PC-9 (cell line): Measurements from ENCODE around the gene DAAM1. TPM values are rescaled to one million over a fixed set of nuclear protein-coding genes. Genes with fewer than 3 reads are reported as not detected.
A peak's percentile ranks its signal among the peaks of the same experiment; 100 is the strongest.

ENCODE experiments used
- BruUV-seq: library from RNA; stranded (reverse); fragments of 400-500 nt; replicated peaks from 2 replicates; lab custom pipeline; 2021; lab: Mats Ljungman, UMichigan
- CTCF ChIA-PET: fragments of 300-600 bp; sonication (Branson Sonifier 250); formaldehyde crosslinking; loops from one replicate; lab custom pipeline; 2022; ENCODE audit warnings: antibody characterized with exemption; lab: Charles Lee
- POLR2A ChIA-PET: fragments of 300-600 bp; sonication (Branson Sonifier 250); formaldehyde crosslinking; loops from one replicate; lab custom pipeline; 2022; ENCODE audit warnings: antibody characterized with exemption; ENCODE audit not compliant: unreplicated experiment; lab: Charles Lee
- DNase-seq, 2 experiments: peaks; one replicate each; pipeline versions ENCODE4 v3.0.0 to v3.0.0-alpha.2; 2015 to 2022; ENCODE audit warnings: mixed read lengths in 1 of 2
- H2AFZ ChIP-seq: fragments of 200-600 bp; sonication (generic); 2 replicates; pipeline ENCODE4 v1.8.1; 2017; ENCODE audit warnings: antibody characterized with exemption
- H3F3A ChIP-seq: fragments of 200-600 bp; sonication (generic); 2 replicates; pipeline ENCODE4 v1.8.1; 2017; ENCODE audit warnings: antibody characterized with exemption, mild to moderate bottlenecking, low read depth; ENCODE audit not compliant: insufficient read depth
- H3K27ac ChIP-seq: fragments of 200-600 bp; sonication (generic); 2 replicates; pipeline ENCODE4 v1.6.1; 2016; ENCODE audit warnings: mixed run types
- H3K27me3 ChIP-seq: fragments of 200-600 bp; sonication (generic); 2 replicates; pipeline ENCODE4 v1.6.1; 2016; ENCODE audit warnings: low read depth, mixed run types; ENCODE audit not compliant: insufficient read depth
- H3K36me3 ChIP-seq: fragments of 200-600 bp; sonication (generic); 2 replicates; pipeline ENCODE4 v1.6.1; 2016; ENCODE audit warnings: low read depth, mixed run types
- H3K4me1 ChIP-seq: fragments of 200-600 bp; sonication (generic); replicated peaks from 2 replicates; pipeline ENCODE4 v1.6.1; 2016; ENCODE audit warnings: mixed run types; ENCODE audit not compliant: insufficient read depth
- H3K4me2 ChIP-seq: fragments of 200-600 bp; sonication (generic); 2 replicates; pipeline ENCODE4 v1.6.1; 2017; ENCODE audit warnings: mixed run types
- H3K4me3 ChIP-seq: fragments of 200-600 bp; sonication (generic); 2 replicates; pipeline ENCODE4 v1.6.1; 2016; ENCODE audit warnings: mixed run types
- H3K79me2 ChIP-seq: fragments of 200-600 bp; sonication (generic); 2 replicates; pipeline ENCODE4 v1.6.1; 2017; ENCODE audit warnings: low read depth, mixed run types
- H3K9me2 ChIP-seq: fragments of 200-600 bp; sonication (generic); 2 replicates; pipeline ENCODE4 v1.8.1; 2017; ENCODE audit warnings: mild to moderate bottlenecking; ENCODE audit not compliant: insufficient read depth
- H3K9me3 ChIP-seq: fragments of 200-600 bp; sonication (generic); 2 replicates; pipeline ENCODE4 v1.8.1; 2016; ENCODE audit warnings: low read depth; ENCODE audit not compliant: insufficient read depth
- H4K20me1 ChIP-seq: fragments of 200-600 bp; sonication (generic); 2 replicates; pipeline ENCODE4 v1.8.1; 2017; ENCODE audit not compliant: insufficient read depth
- CTCF ChIP-seq: fragments of 200-600 bp; sonication (generic); conservative IDR thresholded peaks from 2 replicates; pipeline ENCODE4 v1.6.1; 2017; ENCODE audit warnings: mixed run types, antibody characterized with exemption, mild to moderate bottlenecking, moderate library complexity
- EZH2 ChIP-seq: fragments of 200-600 bp; sonication (generic); IDR thresholded peaks from 2 replicates; pipeline ENCODE4 v1.8.0; 2017; ENCODE audit warnings: antibody characterized with exemption, low read depth
- intact Hi-C: fragments of 100-400 bp; cut with micrococcal nuclease; formaldehyde crosslinking; loops from one replicate; pipeline ENCODE4 v1.10.0; 2022; ENCODE audit not compliant: unreplicated experiment
- total RNA-seq: library from RNA; stranded (reverse); gene quantifications from 2 replicates; pipeline ENCODE4 v1.2.3, GENCODE V29; 2021

DAAM1 gene
- total RNA-seq, 1 experiment from 2014 or later: 70.7 TPM

- Histone ChIP-seq H4K20me1 (no peaks in the 10 kb centered on the region; the same call in 1 of the 2 replicates), H3K4me3 (no peak overlapping the region), H3K36me3 (no peaks in the 10 kb centered on the region), H3K9me2 (no peaks in the 10 kb centered on the region), H2AFZ (no peak overlapping the region), H3K27me3 (no peaks in the 10 kb centered on the region), H3K27ac (no peak overlapping the region), H3K79me2 (peaks cover 24% of the 10 kb centered on the region), H3K4me2 (no peak overlapping the region), H3F3A (peaks cover 9% of the 10 kb centered on the region; the same call in 1 of the 2 replicates), H3K4me1 (peaks cover 20% of the 10 kb centered on the region), H3K9me3 (no peaks in the 10 kb centered on the region)
- CTCF ChIA-PET: no interaction called here
- no peak for TF ChIP-seq EZH2
- no peak for TF ChIP-seq CTCF
- intact Hi-C loops: no loop called here
- DNase-seq: no peak
- POLR2A ChIA-PET: interaction anchor here (0.6 kb wide), 1 partner anchor 307 kb away, joined by 19 read pairs; no protein-coding TSS in a partner anchor
- BruUV-seq: no TSS peak
Observed at GRCh38 chr14:59186306-59186705, 2.2 kb upstream of the DAAM1 start.

GRCh38 chr14:59187118-59187517, 1.3 kb upstream of the DAAM1 start:
- CTCF ChIA-PET: no interaction called here
- H3K4me3 ChIP-seq: peak overlapping the region; percentile 90
- H3K9me2 ChIP-seq: no peaks in the 10 kb centered on the region
- H3F3A ChIP-seq: peaks cover 9% of the 10 kb centered on the region; the same call in 1 of the 2 replicates
- TF ChIP-seq EZH2 (no peak), CTCF (no peak)
- H3K36me3 ChIP-seq: no peaks in the 10 kb centered on the region
- no peaks in the 10 kb centered on the region for H3K9me3 ChIP-seq
- no peaks in the 10 kb centered on the region for H3K27me3 ChIP-seq
- H2AFZ ChIP-seq: peak overlapping the region; percentile 99; the same call in 1 of the 2 replicates
- intact Hi-C loops: no loop called here
- DNase-seq: no peak
- POLR2A ChIA-PET: no interaction called here
- H3K4me1 ChIP-seq: peaks cover 29% of the 10 kb centered on the region
- no TSS peak for BruUV-seq
- no peaks in the 10 kb centered on the region; the same call in 1 of the 2 replicates for H4K20me1 ChIP-seq
- no peak overlapping the region for H3K27ac ChIP-seq
- peaks cover 32% of the 10 kb centered on the region for H3K79me2 ChIP-seq
- H3K4me2 ChIP-seq: peak overlapping the region; percentile 92

GRCh38 chr14:59187802-59188460, 536 bp upstream of the DAAM1 start:
- H3K4me1 ChIP-seq: peaks cover 32% of the 10 kb centered on the region
- no peaks in the 10 kb centered on the region; the same call in 1 of the 2 replicates for H4K20me1 ChIP-seq
- intact Hi-C loops: loop anchor here (1.0 to 2.0 kb wide), 4 partner anchors 83 to 297 kb away; partner anchors contain the start of genes JKAMP and L3HYPDH
- peak overlapping the region; percentile 90 for H3K4me3 ChIP-seq
- TF ChIP-seq CTCF (no peak), EZH2 (no peak)
- peak overlapping the region; percentile 92 for H3K4me2 ChIP-seq
- POLR2A ChIA-PET: interaction anchor here (0.6 to 0.7 kb wide), 3 partner anchors 48 to 110 kb away, joined by 3 to 4 read pairs (median 4); no protein-coding TSS in a partner anchor
- H3F3A ChIP-seq: peaks cover 9% of the 10 kb centered on the region; the same call in 1 of the 2 replicates
- H3K27ac ChIP-seq: no peak overlapping the region
- H3K27me3 ChIP-seq: no peaks in the 10 kb centered on the region
- TSS peak; percentile 97 for BruUV-seq
- no peak for DNase-seq
- H2AFZ ChIP-seq: peak overlapping the region; percentile 99
- H3K79me2 ChIP-seq: peaks cover 40% of the 10 kb centered on the region
- no peaks in the 10 kb centered on the region for H3K9me2 ChIP-seq
- CTCF ChIA-PET: interaction anchor here (1.2 kb wide), 1 partner anchor 256 kb away, joined by 4 read pairs; no protein-coding TSS in a partner anchor
- H3K9me3 ChIP-seq: no peaks in the 10 kb centered on the region
- no peaks in the 10 kb centered on the region for H3K36me3 ChIP-seq
